H1 (cell line): ENCODE measurements around the gene TRUB1.

Experiments
- CBX5 ChIP-seq: fragments of 300-800, 300-1000 bp; sonication (generic); IDR thresholded peaks from 2 replicates; pipeline ENCODE4 v1.7.1; 2016; ENCODE audit warnings: antibody characterized with exemption, low read length, low read depth
- CTCF ChIP-seq, 3 experiments: IDR thresholded peaks; 1 replicate in 2 of 3; 2 replicates in 1 of 3; pipeline versions ENCODE4 v1.5.1 to v1.6.1; 2011; ENCODE audit warnings: low read length in 3 of 3, mild to moderate bottlenecking in 3 of 3, inconsistent platforms in 2 of 3, low read depth in 1 of 3, moderate library complexity in 1 of 3; ENCODE audit not compliant: insufficient read depth in 1 of 3; ENCODE audit errors: control extremely low read depth in 1 of 3
- EP300 ChIP-seq, 2 experiments: IDR thresholded peaks; 1 replicate in 1 of 2; 2 replicates in 1 of 2; pipeline ENCODE4 v1.6.1; 2011 to 2012; ENCODE audit warnings: low read depth in 2 of 2, low read length in 2 of 2, mild to moderate bottlenecking in 2 of 2, borderline replicate concordance in 1 of 2, inconsistent platforms in 1 of 2, moderate library complexity in 1 of 2
- GABPA ChIP-seq: IDR thresholded peaks from 2 replicates; pipeline ENCODE4 v1.6.1; 2011; ENCODE audit warnings: mild to moderate bottlenecking, low read length, moderate library complexity, borderline replicate concordance; ENCODE audit not compliant: insufficient read depth
- NRF1 ChIP-seq: IDR thresholded peaks from 2 replicates; pipeline ENCODE4 v1.6.1; 2011; ENCODE audit warnings: mild to moderate bottlenecking, low read depth, low read length, improper control_type of control experiment
- POLR2A ChIP-seq, 2 experiments: IDR thresholded peaks; 1 replicate in 1 of 2; 2 replicates in 1 of 2; pipeline ENCODE4 v1.6.1; 2011; ENCODE audit warnings: low read depth in 2 of 2, low read length in 2 of 2, mild to moderate bottlenecking in 2 of 2; ENCODE audit errors: control extremely low read depth in 1 of 2
- RNF2 ChIP-seq: fragments of 200-900, 300-1000 bp; sonication (generic); IDR thresholded peaks from 2 replicates; pipeline ENCODE4 v1.7.1; 2016; ENCODE audit warnings: borderline replicate concordance, low read depth, mild to moderate bottlenecking, antibody characterized with exemption, low read length; ENCODE audit not compliant: poor library complexity, severe bottlenecking; ENCODE audit errors: missing control alignments
- SRF ChIP-seq: IDR thresholded peaks from 2 replicates; pipeline ENCODE4 v1.6.1; 2011; ENCODE audit warnings: mild to moderate bottlenecking, low read depth, low read length, moderate library complexity
- TAF1 ChIP-seq: IDR thresholded peaks from 2 replicates; pipeline ENCODE4 v1.6.1; 2011; ENCODE audit warnings: mild to moderate bottlenecking, low read depth, low read length
- TCF12 ChIP-seq: IDR thresholded peaks from 2 replicates; pipeline ENCODE4 v1.6.1; 2011; ENCODE audit warnings: low read depth, mild to moderate bottlenecking, low read length
- USF2 ChIP-seq: IDR thresholded peaks from 2 replicates; pipeline ENCODE4 v1.6.1; 2011; ENCODE audit warnings: low read length, improper control_type of control experiment

- TF ChIP-seq USF2 (no peak), EP300 (IDR thresholded peaks at IDR 0.05; ENCODE audit: borderline replicate concordance in 1 of 2, low read depth in 2 of 2, low read length in 2 of 2) (no peak), POLR2A (IDR thresholded peaks at IDR 0.05; ENCODE audit: control extremely low read depth in 1 of 2, low read depth in 2 of 2, low read length in 2 of 2) (no peak), TCF12 (no peak), GABPA (no peak), CTCF (IDR thresholded peaks at IDR 0.05; ENCODE audit: control extremely low read depth in 1 of 3, insufficient read depth in 1 of 3, low read depth in 1 of 3, low read length in 3 of 3) (no peak), SRF (no peak), TAF1 (no peak), NRF1 (no peak), CBX5 (no peak), RNF2 (no peak)
These were observed 35.8 kb upstream of the TRUB1 start for GRCh38 chr10:114902151-114902550.
